MM.1S (cell line): ENCODE measurements around the gene TMEM109.

Experiments
- DNase-seq: peaks from one replicate; pipeline ENCODE4 v3.0.0-alpha.2; 2015
- H2AFZ ChIP-seq: fragments of 300-600 bp; sonication (generic); 2 replicates; pipeline ENCODE4 v1.6.0; 2016; ENCODE audit warnings: antibody characterized with exemption, low read length
- H3F3A ChIP-seq: fragments of 300-600 bp; sonication (generic); 2 replicates; pipeline ENCODE4 v1.6.1; 2016; ENCODE audit warnings: mild to moderate bottlenecking, antibody characterized with exemption, low read length, moderate library complexity, mixed read lengths; ENCODE audit not compliant: insufficient read depth
- H3K27ac ChIP-seq: fragments of 300-600 bp; sonication (generic); 2 replicates; pipeline ENCODE4 v1.5.1; 2016; ENCODE audit warnings: mild to moderate bottlenecking, low read length
- H3K27me3 ChIP-seq: fragments of 300-600 bp; sonication (generic); replicated peaks from 2 replicates; pipeline ENCODE4 v1.6.0; 2016; ENCODE audit warnings: low read length; ENCODE audit not compliant: insufficient read depth
- H3K36me3 ChIP-seq: fragments of 300-600 bp; sonication (generic); replicated peaks from 2 replicates; pipeline ENCODE4 v1.6.1; 2016; ENCODE audit warnings: mild to moderate bottlenecking, low read length, mixed read lengths; ENCODE audit not compliant: insufficient read depth
- H3K4me1 ChIP-seq: fragments of 300-600 bp; sonication (generic); 2 replicates; pipeline ENCODE4 v1.6.1; 2016; ENCODE audit warnings: low read length, mixed read lengths
- H3K4me2 ChIP-seq: fragments of 300-600 bp; sonication (generic); 2 replicates; pipeline ENCODE4 v1.6.0; 2016; ENCODE audit warnings: low read depth, low read length
- H3K4me3 ChIP-seq: fragments of 300-600 bp; sonication (generic); 2 replicates; pipeline ENCODE4 v1.5.1; 2016; ENCODE audit warnings: low read length, mixed read lengths
- H3K79me2 ChIP-seq: fragments of 300-600 bp; sonication (generic); 2 replicates; pipeline ENCODE4 v1.6.1; 2016; ENCODE audit warnings: mixed run types, low read length, mixed read lengths
- H3K9ac ChIP-seq: fragments of 300-600 bp; sonication (generic); 2 replicates; pipeline ENCODE4 v1.6.1; 2016; ENCODE audit warnings: low read length, mixed read lengths
- H3K9me2 ChIP-seq: fragments of 300-600 bp; sonication (generic); replicated peaks from 2 replicates; pipeline ENCODE4 v1.6.1; 2016; ENCODE audit warnings: mild to moderate bottlenecking, low read length, mixed read lengths; ENCODE audit not compliant: insufficient read depth
- H3K9me3 ChIP-seq: fragments of 300-600 bp; sonication (generic); replicated peaks from 2 replicates; pipeline ENCODE4 v1.6.1; 2016; ENCODE audit warnings: mild to moderate bottlenecking, low read length, mixed read lengths; ENCODE audit not compliant: insufficient read depth
- H4K20me1 ChIP-seq: fragments of 300-600 bp; sonication (generic); 2 replicates; pipeline ENCODE4 v1.6.1; 2016; ENCODE audit warnings: mild to moderate bottlenecking, low read length, moderate library complexity, mixed read lengths; ENCODE audit not compliant: insufficient read depth
- CTCF ChIP-seq: fragments of 300-600 bp; sonication (generic); IDR thresholded peaks from 2 replicates; pipeline ENCODE4 v1.5.1; 2016; ENCODE audit warnings: antibody characterized with exemption, low read length, mixed read lengths
- EZH2 ChIP-seq: fragments of 300-600 bp; sonication (generic); optimal IDR thresholded peaks from 2 replicates; pipeline ENCODE3; 2017; ENCODE audit warnings: low read depth, mild to moderate bottlenecking, antibody characterized with exemption, low read length, mixed read lengths
- EZH2phosphoT487 ChIP-seq: fragments of 300-600 bp; sonication (generic); IDR thresholded peaks from 2 replicates; pipeline ENCODE4 v1.6.1; 2018; ENCODE audit warnings: antibody characterized with exemption, low read length

Gene TMEM109

GRCh38 chr11:60931917-60932316 lies 18.0 kb downstream of the TMEM109 start:
- no peak overlapping the region for H3K4me2 ChIP-seq

GRCh38 chr11:60932605-60933356 lies 18.8 kb downstream of the TMEM109 start:
- Histone ChIP-seq H3K9ac (no peak overlapping the region), H3F3A (no peaks in the 10 kb centered on the region), H3K9me2 (no peaks in the 10 kb centered on the region), H3K36me3 (no peaks in the 10 kb centered on the region), H3K79me2 (no peaks in the 10 kb centered on the region), H3K4me1 (no peaks in the 10 kb centered on the region), H3K27me3 (peaks cover 36% of the 10 kb centered on the region), H3K9me3 (no peaks in the 10 kb centered on the region), H3K4me2 (no peak overlapping the region), H2AFZ (no peak overlapping the region), H4K20me1 (no peaks in the 10 kb centered on the region), H3K4me3 (no peak overlapping the region), H3K27ac (no peak overlapping the region)
- TF ChIP-seq EZH2 (no peak), EZH2phosphoT487 (no peak), CTCF (no peak)
- DNase-seq, result no peak

More at GRCh38 chr11:60931917-60932316, 18.0 kb downstream of the TMEM109 start:
- H3K36me3 ChIP-seq, result no peaks in the 10 kb centered on the region
- H3K9me3 ChIP-seq, result no peaks in the 10 kb centered on the region
- no peaks in the 10 kb centered on the region for H3F3A ChIP-seq
- H3K9me2 ChIP-seq, result no peaks in the 10 kb centered on the region
- no peak overlapping the region for H2AFZ ChIP-seq
- no peak overlapping the region for H3K27ac ChIP-seq
- H3K4me1 ChIP-seq, result no peaks in the 10 kb centered on the region
- TF ChIP-seq EZH2phosphoT487, result no peak
- no peak for TF ChIP-seq CTCF
- no peak for TF ChIP-seq EZH2
- H4K20me1 ChIP-seq, result no peaks in the 10 kb centered on the region
- peaks cover 31% of the 10 kb centered on the region for H3K27me3 ChIP-seq
- DNase-seq, result no peak
- H3K79me2 ChIP-seq, result no peaks in the 10 kb centered on the region
- no peak overlapping the region for H3K9ac ChIP-seq
- H3K4me3 ChIP-seq, result no peak overlapping the region

- Histone ChIP-seq H3K9me2 (no peaks in the 10 kb centered on the region), H4K20me1 (no peaks in the 10 kb centered on the region), H3K27me3 (peaks cover 36% of the 10 kb centered on the region), H3K36me3 (no peaks in the 10 kb centered on the region), H3K9me3 (no peaks in the 10 kb centered on the region), H3K4me2 (no peak overlapping the region), H3K4me3 (no peak overlapping the region), H3K9ac (no peak overlapping the region), H3K27ac (no peak overlapping the region), H3K4me1 (no peaks in the 10 kb centered on the region), H2AFZ (no peak overlapping the region), H3K79me2 (no peaks in the 10 kb centered on the region), H3F3A (no peaks in the 10 kb centered on the region)
- no peak for DNase-seq
- no peak for TF ChIP-seq EZH2
- TF ChIP-seq CTCF, result no peak
- TF ChIP-seq EZH2phosphoT487, result no peak
Measured at GRCh38 chr11:60933416-60934123, 19.6 kb downstream of the TMEM109 start.
